Smooth muscle cell (in vitro differentiated cells): Measurements from ENCODE around the gene PDE6A. TPM values are rescaled to one million over a fixed set of nuclear protein-coding genes. Genes with fewer than 3 reads are reported as not detected.

Experiments
- DNase-seq: peaks from one replicate; lab custom pipeline; 2025; ENCODE audit not compliant: unreplicated experiment; lab: John Stamatoyannopoulos, UW
- H2AFZ ChIP-seq: fragments of 200-600 bp; sonication (generic); 2 replicates; pipeline ENCODE4 v1.6.0; 2016; ENCODE audit warnings: antibody characterized with exemption, low read depth, mild to moderate bottlenecking
- H3F3A ChIP-seq: fragments of 200-600 bp; sonication (generic); 2 replicates; pipeline ENCODE4 v1.6.0; 2017; ENCODE audit warnings: antibody characterized with exemption, low read depth
- H3K27ac ChIP-seq: fragments of 200-600 bp; sonication (generic); 2 replicates; pipeline ENCODE4 v1.5.1; 2016; ENCODE audit warnings: low read depth, mild to moderate bottlenecking
- H3K27me3 ChIP-seq: fragments of 200-600 bp; sonication (generic); 2 replicates; pipeline ENCODE4 v1.6.1; 2016; ENCODE audit warnings: low read depth, mild to moderate bottlenecking
- H3K36me3 ChIP-seq: fragments of 200-600 bp; sonication (generic); 2 replicates; pipeline ENCODE4 v1.5.1; 2016; ENCODE audit warnings: low read depth
- H3K4me1 ChIP-seq: fragments of 200-600 bp; sonication (generic); 2 replicates; pipeline ENCODE4 v1.5.1; 2016; ENCODE audit warnings: low read depth
- H3K4me2 ChIP-seq: fragments of 200-600 bp; sonication (generic); 2 replicates; pipeline ENCODE4 v1.6.0; 2016; ENCODE audit warnings: mild to moderate bottlenecking
- H3K4me3 ChIP-seq: fragments of 200-600 bp; sonication (generic); 2 replicates; pipeline ENCODE4 v1.5.1; 2016; ENCODE audit warnings: mild to moderate bottlenecking
- H3K79me2 ChIP-seq: fragments of 200-600 bp; sonication (generic); 2 replicates; pipeline ENCODE4 v1.6.0; 2016; ENCODE audit warnings: low read depth, mild to moderate bottlenecking
- H3K9ac ChIP-seq: fragments of 200-600 bp; sonication (generic); 2 replicates; pipeline ENCODE4 v1.6.0; 2016; ENCODE audit warnings: low read depth
- H3K9me3 ChIP-seq: fragments of 200-600 bp; sonication (generic); replicated peaks from 2 replicates; pipeline ENCODE4 v1.5.1; 2016; ENCODE audit warnings: low read depth
- H4K20me1 ChIP-seq: fragments of 200-600 bp; sonication (generic); 2 replicates; pipeline ENCODE4 v1.6.0; 2016; ENCODE audit warnings: low read depth
- CTCF ChIP-seq: fragments of 200-600 bp; sonication (generic); IDR thresholded peaks from 2 replicates; pipeline ENCODE4 v1.5.1; 2017; ENCODE audit warnings: borderline replicate concordance, mild to moderate bottlenecking, antibody characterized with exemption; ENCODE audit not compliant: insufficient read depth, poor library complexity, severe bottlenecking
- WGBS: methylation state at CpG from one replicate; pipeline ENCODE4 v1.1.7; 2016; ENCODE audit warnings: low lambda C conversion rate; 5-methylcytosine and 5-hydroxymethylcytosine counted together
- polyA plus RNA-seq: library from polyadenylated mRNA; unstranded; fragments of >200 nt; fragmentation: Nextera tagmentation; extraction: Ambion mirVana; gene quantifications from 2 replicates; pipeline ENCODE4 v1.2.1, GENCODE V29; 2016
- total RNA-seq: library from RNA; depleted of rRNA; stranded (reverse); fragments of >200 nt; gene quantifications from 2 replicates; pipeline ENCODE4 v1.2.3, GENCODE V29; 2014

The PDE6A gene
- total RNA-seq, result not detected in 2 replicates
- polyA plus RNA-seq, result 0.05 TPM in 1 of 2 replicates, not detected in the other

GRCh38 chr5:149944666-149945065 lies at the start of gene PDE6A:
Gene PDE6A, minus strand, starts transcription at chr5:149944793. Its CDS starts 120 bp downstream, at chr5:149944673.
- no peak within 1 kb of the TSS for H2AFZ ChIP-seq
- no peaks in the 10 kb centered on the region for H3K9me3 ChIP-seq
- no peak within 1 kb of the TSS for H3K4me3 ChIP-seq
- H3K79me2 ChIP-seq, result no peaks in the 10 kb centered on the region
- H3K27ac ChIP-seq, result no peak within 1 kb of the TSS
- H3K4me2 ChIP-seq, result no peak within 1 kb of the TSS
- H3K9ac ChIP-seq, result no peak within 1 kb of the TSS
- H3K36me3 ChIP-seq, result no peaks in the 10 kb centered on the region
- peaks cover 3% of the 10 kb centered on the region for H3K4me1 ChIP-seq
- no peaks in the 10 kb centered on the region for H4K20me1 ChIP-seq
- no peak for DNase-seq
- H3K27me3 ChIP-seq, result no peaks in the 10 kb centered on the region
- WGBS, result 91% methylated on average over 2 of the region's 2 CpGs
- H3F3A ChIP-seq, result peaks cover 7% of the 10 kb centered on the region
- no peak for TF ChIP-seq CTCF

GRCh38 chr5:149993471-149993870 lies 48.9 kb upstream of the PDE6A start:
- no peak overlapping the region for H3K27ac ChIP-seq
- H3K9me3 ChIP-seq, result no peaks in the 10 kb centered on the region
- H3F3A ChIP-seq, result no peaks in the 10 kb centered on the region
- no peak overlapping the region for H3K4me3 ChIP-seq
- no peak for TF ChIP-seq CTCF
- no peak overlapping the region for H3K9ac ChIP-seq
- no peak overlapping the region for H3K4me2 ChIP-seq
- H3K79me2 ChIP-seq, result peaks cover 1% of the 10 kb centered on the region
- no peak for DNase-seq
- 93% methylated on average over 3 of the region's 3 CpGs for WGBS
- no peak overlapping the region for H2AFZ ChIP-seq
- no peaks in the 10 kb centered on the region for H4K20me1 ChIP-seq
- H3K4me1 ChIP-seq, result no peaks in the 10 kb centered on the region
- no peaks in the 10 kb centered on the region for H3K27me3 ChIP-seq
- H3K36me3 ChIP-seq, result peaks cover 3% of the 10 kb centered on the region

GRCh38 chr5:149990518-149991376 lies 46.2 kb upstream of the PDE6A start:
- Histone ChIP-seq H3K27me3 (no peaks in the 10 kb centered on the region), H3K9ac (no peak overlapping the region), H3K79me2 (no peaks in the 10 kb centered on the region), H3K4me3 (no peak overlapping the region), H3K36me3 (no peaks in the 10 kb centered on the region), H4K20me1 (no peaks in the 10 kb centered on the region), H3K4me1 (no peaks in the 10 kb centered on the region), H3K4me2 (no peak overlapping the region), H3K27ac (peak overlapping the region; percentile 28), H3K9me3 (no peaks in the 10 kb centered on the region), H3F3A (no peaks in the 10 kb centered on the region), H2AFZ (no peak overlapping the region)
- DNase-seq, result no peak
- peak; percentile 95 for TF ChIP-seq CTCF
- WGBS, result 33% methylated on average over 4 of the region's 4 CpGs

GRCh38 chr5:149988126-149988525 lies 43.5 kb upstream of the PDE6A start:
- Histone ChIP-seq H3K9me3 (no peaks in the 10 kb centered on the region), H3K4me1 (no peaks in the 10 kb centered on the region), H3K36me3 (no peaks in the 10 kb centered on the region), H3F3A (no peaks in the 10 kb centered on the region), H4K20me1 (no peaks in the 10 kb centered on the region), H3K27me3 (no peaks in the 10 kb centered on the region), H3K27ac (no peak overlapping the region), H3K79me2 (no peaks in the 10 kb centered on the region), H2AFZ (no peak overlapping the region), H3K9ac (no peak overlapping the region), H3K4me2 (no peak overlapping the region), H3K4me3 (no peak overlapping the region)
- WGBS, result 82% methylated on average over 5 of the region's 5 CpGs
- no peak for TF ChIP-seq CTCF
- DNase-seq, result no peak
